Lung (tissue), 12 donors: ENCODE measurements around the gene GRK2. TPM values are rescaled to one million over a fixed set of nuclear protein-coding genes. Genes with fewer than 3 reads are reported as not detected.

Experiments used
- ATAC-seq: fragments of 200-7000 bp; cut with Tn5 transposase; one replicate; pipeline ENCODE4 v1.9.1; 2020; ENCODE audit warnings: moderate number of reproducible peaks; ENCODE audit not compliant: insufficient read depth, low FRiP score
- DNase-seq, 3 donors: peaks; one replicate each; pipeline ENCODE4 v3.0.0-alpha.2; 2013 to 2017
- H3K27ac ChIP-seq, 2 donors: one replicate each; pipeline ENCODE4 v1.5.1; 2013; ENCODE audit warnings: mild to moderate bottlenecking in 2 of 2, moderate library complexity in 2 of 2, control low read depth in 1 of 2, inconsistent platforms in 1 of 2, low read depth in 1 of 2, low read length in 1 of 2
- H3K27me3 ChIP-seq, 3 donors: one replicate each; pipeline ENCODE4 v1.5.1; 2013; ENCODE audit warnings: low read length in 2 of 3; ENCODE audit not compliant: control insufficient read depth in 3 of 3, insufficient read depth in 3 of 3
- H3K36me3 ChIP-seq, 4 donors: one replicate each; pipeline ENCODE4 v1.5.1; 2013; ENCODE audit warnings: low read length in 4 of 4, mild to moderate bottlenecking in 1 of 4, moderate library complexity in 1 of 4; ENCODE audit not compliant: control insufficient read depth in 4 of 4, insufficient read depth in 4 of 4
- H3K4me1 ChIP-seq, 5 donors: one replicate each; pipeline ENCODE4 v1.5.1; 2013; ENCODE audit warnings: low read length in 5 of 5, mild to moderate bottlenecking in 2 of 5, moderate library complexity in 1 of 5; ENCODE audit not compliant: control insufficient read depth in 5 of 5, insufficient read depth in 5 of 5
- H3K4me3 ChIP-seq: one replicate; pipeline ENCODE4 v1.5.1; 2013; ENCODE audit warnings: mild to moderate bottlenecking, control low read depth, moderate library complexity
- H3K9ac ChIP-seq, 2 donors: one replicate each; pipeline ENCODE4 v1.5.1; 2013; ENCODE audit warnings: low read length in 2 of 2, control low read depth in 1 of 2; ENCODE audit not compliant: insufficient read depth in 1 of 2
- H3K9me3 ChIP-seq, 4 donors: one replicate each; pipeline ENCODE4 v1.5.1; 2013; ENCODE audit warnings: low read length in 3 of 4, mild to moderate bottlenecking in 1 of 4, moderate library complexity in 1 of 4; ENCODE audit not compliant: control insufficient read depth in 4 of 4, insufficient read depth in 3 of 4
- WGBS, 2 donors: extraction: QIAGEN DNeasy Blood & Tissue Kit; methylation state at CpG; one replicate each; pipeline ENCODE4 v1.1.7; 2013; 5-methylcytosine and 5-hydroxymethylcytosine counted together
- polyA plus RNA-seq, 2 donors: library from polyadenylated mRNA; stranded (reverse); fragments of 200-250 nt; gene quantifications; one replicate each; pipeline ENCODE4 v1.2.1, GENCODE V29; 2013
- total RNA-seq, 2 donors: library from RNA; depleted of rRNA in 1 of 2; stranded (reverse); fragments of >200 nt in 1 of 2; gene quantifications; one replicate each; pipeline ENCODE4 v1.2.1, GENCODE V29; 2014 to 2021
- TF ChIP-seq, protein P1 (sequence below): IDR thresholded peaks from 2 replicates; pipeline ENCODE4 v1.5.1; 2012; ENCODE audit warnings: mild to moderate bottlenecking; ENCODE audit errors: control extremely low read depth, extremely low read depth
- donor health status: control.
- donor health status: control.
- donor health status: Bipolar disorder and iron deficiency.
- donor health status: healthy.
- donor health status: DM: yes; HTN: yes; CAD: no.

GRK2 gene
- total and polyA plus RNA-seq, 4 donors = 37.1 to 130 (median 97.5) TPM

DNA sequence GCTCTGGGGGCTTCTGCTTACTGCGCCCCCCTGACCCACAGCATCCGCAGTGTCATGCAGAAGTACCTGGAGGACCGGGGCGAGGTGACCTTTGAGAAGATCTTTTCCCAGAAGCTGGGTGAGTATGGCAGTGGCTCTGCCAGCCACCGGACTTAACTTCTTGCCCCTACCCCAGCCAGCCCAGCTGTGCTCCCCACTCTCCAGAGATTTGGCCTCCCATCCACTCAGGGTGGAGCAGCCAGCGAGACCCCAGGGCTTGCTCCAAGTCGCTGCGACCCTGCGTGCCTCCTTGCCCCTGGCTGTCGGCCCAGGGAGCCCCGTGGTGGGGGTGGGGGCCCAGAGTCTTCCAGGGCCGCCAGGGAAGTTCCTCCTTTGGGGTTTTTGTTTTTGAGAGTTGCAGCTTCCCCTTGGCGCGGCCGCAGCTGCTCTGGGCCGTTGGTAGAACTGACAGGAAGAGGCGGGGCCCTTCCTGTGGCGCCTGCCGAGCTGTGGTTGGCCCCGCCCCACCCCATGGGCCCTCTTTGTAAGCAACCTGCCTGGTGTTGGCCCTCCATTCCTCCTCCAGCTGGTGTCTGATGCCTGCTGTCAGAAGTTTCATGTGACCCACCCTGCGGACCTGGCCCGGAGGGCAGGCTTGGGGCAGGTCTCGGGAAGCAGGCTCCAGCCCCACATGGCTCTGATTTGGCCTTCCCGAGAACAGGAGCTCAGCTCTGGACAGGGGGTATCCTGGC is 11.1 kb downstream of the GRK2 start:
- Histone ChIP-seq H3K4me3 (no peak overlapping the region), H3K4me1 (peaks cover 9 to 58% (median 21%) of the 10 kb centered on the region in 5 donors), H3K36me3 (peaks cover 0 to 37% (median 22%) of the 10 kb centered on the region in 4 donors), H3K27me3 (no peaks in the 10 kb centered on the region), H3K9me3 (no peaks in the 10 kb centered on the region), H3K9ac (peak overlapping the region; percentile 25 to 76), H3K27ac (peak overlapping the region; percentile 86 to 97)
- DNase-seq (peak; percentile 89 to 92 (median 89)), ATAC-seq (peak; percentile 91)
- WGBS, 2 donors = 5 to 17% methylated on average over 23 to 24 of the region's 24 CpGs
- TF ChIP-seq, protein P1, sequence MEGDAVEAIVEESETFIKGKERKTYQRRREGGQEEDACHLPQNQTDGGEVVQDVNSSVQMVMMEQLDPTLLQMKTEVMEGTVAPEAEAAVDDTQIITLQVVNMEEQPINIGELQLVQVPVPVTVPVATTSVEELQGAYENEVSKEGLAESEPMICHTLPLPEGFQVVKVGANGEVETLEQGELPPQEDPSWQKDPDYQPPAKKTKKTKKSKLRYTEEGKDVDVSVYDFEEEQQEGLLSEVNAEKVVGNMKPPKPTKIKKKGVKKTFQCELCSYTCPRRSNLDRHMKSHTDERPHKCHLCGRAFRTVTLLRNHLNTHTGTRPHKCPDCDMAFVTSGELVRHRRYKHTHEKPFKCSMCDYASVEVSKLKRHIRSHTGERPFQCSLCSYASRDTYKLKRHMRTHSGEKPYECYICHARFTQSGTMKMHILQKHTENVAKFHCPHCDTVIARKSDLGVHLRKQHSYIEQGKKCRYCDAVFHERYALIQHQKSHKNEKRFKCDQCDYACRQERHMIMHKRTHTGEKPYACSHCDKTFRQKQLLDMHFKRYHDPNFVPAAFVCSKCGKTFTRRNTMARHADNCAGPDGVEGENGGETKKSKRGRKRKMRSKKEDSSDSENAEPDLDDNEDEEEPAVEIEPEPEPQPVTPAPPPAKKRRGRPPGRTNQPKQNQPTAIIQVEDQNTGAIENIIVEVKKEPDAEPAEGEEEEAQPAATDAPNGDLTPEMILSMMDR = no peak

DNA sequence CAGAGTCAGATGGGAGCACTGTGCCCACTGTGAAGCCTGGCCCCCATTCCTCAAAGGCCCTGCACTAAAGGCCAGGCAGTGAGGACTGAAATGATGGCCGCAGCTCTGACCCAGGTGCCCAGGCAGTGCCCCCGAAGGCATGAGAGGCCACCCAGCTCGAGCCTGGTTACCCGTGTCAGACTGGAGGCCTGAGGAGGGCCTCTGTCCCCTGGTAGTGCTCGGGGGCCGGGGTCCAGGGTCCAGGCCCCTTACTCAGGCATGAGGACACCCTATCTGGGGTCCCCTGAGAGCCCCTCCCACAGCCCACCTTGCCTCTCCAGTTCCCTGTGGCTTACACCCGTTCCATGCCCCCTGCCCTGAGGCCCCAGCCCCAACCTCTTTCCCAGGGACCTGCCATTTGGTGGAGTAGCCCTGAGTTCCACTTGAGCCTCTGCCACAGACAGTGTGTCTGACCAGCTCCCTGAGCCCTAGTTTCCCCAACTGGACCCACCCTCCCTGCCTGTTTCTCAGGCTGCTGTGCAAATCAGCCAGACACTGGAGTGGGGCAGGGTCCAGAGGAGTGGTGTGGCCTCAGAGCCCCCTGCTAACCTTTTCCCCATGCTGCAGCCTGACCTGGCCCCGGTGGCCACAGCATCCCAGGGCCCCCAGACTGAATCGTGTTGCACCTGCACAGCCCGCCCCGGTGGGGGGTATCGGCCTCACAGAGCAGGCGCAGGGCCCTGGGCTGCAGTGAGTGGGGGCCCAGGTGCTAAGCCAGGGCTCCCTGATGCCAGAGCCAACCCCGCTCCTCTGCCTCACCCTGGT is 12.1 kb downstream of the GRK2 start:
- peaks cover 9 to 54% (median 21%) of the 10 kb centered on the region in 5 donors for H3K4me1 ChIP-seq
- H3K4me3 ChIP-seq = no peak overlapping the region
- H3K36me3 ChIP-seq = peaks cover 0 to 46% (median 29%) of the 10 kb centered on the region in 4 donors
- H3K27ac ChIP-seq = peak overlapping the region; percentile 70 to 97
- H3K9ac ChIP-seq = peak overlapping the region in 1 of 2 donors; percentile 76
- 56 to 80% methylated on average over 14 of the region's 14 CpGs for whole genome bisulfite sequencing, 2 donors
- H3K27me3 ChIP-seq = no peaks in the 10 kb centered on the region
- no peak for ATAC-seq
- DNase-seq = no peak
- TF ChIP-seq, protein P1 = no peak
- no peaks in the 10 kb centered on the region for H3K9me3 ChIP-seq

DNA sequence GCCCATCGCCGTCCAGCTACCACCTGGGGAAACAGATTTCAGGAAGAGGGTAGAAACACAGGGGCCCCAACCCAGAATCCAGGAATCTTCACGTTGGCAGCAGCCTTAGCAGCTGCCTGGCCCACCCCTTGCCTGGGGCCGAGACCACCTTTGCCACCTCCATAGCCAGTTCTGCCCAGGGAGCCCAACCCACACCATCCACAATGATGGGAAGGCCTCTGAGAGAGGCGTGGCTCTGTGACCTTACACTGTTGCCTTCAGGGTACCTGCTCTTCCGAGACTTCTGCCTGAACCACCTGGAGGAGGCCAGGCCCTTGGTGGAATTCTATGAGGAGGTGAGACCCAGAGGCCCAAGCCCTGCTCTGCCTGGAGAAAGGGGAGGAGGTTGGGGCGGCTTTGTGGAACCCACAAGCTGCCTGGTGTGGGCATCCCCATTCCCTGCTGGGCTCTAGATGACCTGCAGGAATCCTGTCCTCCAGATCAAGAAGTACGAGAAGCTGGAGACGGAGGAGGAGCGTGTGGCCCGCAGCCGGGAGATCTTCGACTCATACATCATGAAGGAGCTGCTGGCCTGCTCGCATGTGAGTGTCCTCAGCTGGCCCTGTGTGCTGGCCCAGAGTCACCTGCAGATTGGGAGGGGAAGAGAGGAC is 12.8 kb downstream of the GRK2 start:
- DNase-seq (no peak), ATAC-seq (no peak)
- Histone ChIP-seq H3K9ac (no peak overlapping the region), H3K9me3 (no peaks in the 10 kb centered on the region), H3K27me3 (no peaks in the 10 kb centered on the region), H3K36me3 (peaks cover 0 to 53% (median 35%) of the 10 kb centered on the region in 4 donors), H3K27ac (peak overlapping the region in 1 of 2 donors; percentile 97), H3K4me1 (peaks cover 7 to 53% (median 21%) of the 10 kb centered on the region in 5 donors), H3K4me3 (no peak overlapping the region)
- TF ChIP-seq, protein P1 = no peak
- WGBS, 2 donors = 75 to 87% methylated on average over 14 of the region's 14 CpGs
